WERI-Rb-1 (cell line): Measurements from ENCODE around the gene CYP19A1.

ENCODE experiments used
- DNase-seq: peaks from one replicate; pipeline ENCODE4 v3.0.0-alpha.2; 2020
- H3K27ac ChIP-seq: fragments of 250-450 bp; sonication (Bioruptor Pico); 2 replicates; pipeline ENCODE4 v1.5.1; 2020; ENCODE audit warnings: mild to moderate bottlenecking, moderate library complexity
- H3K27me3 ChIP-seq: fragments of 250-450 bp; sonication (Bioruptor Pico); 2 replicates; pipeline ENCODE4 v1.5.1; 2021; ENCODE audit warnings: mild to moderate bottlenecking, low read depth, moderate library complexity; ENCODE audit not compliant: insufficient read depth, severe bottlenecking
- H3K36me3 ChIP-seq: fragments of 250-450 bp; sonication (Bioruptor Pico); 2 replicates; pipeline ENCODE4 v1.5.1; 2020; ENCODE audit warnings: mild to moderate bottlenecking, moderate library complexity
- H3K4me3 ChIP-seq: 2 replicates; pipeline ENCODE4 v1.5.1; 2011; ENCODE audit warnings: low read depth, mild to moderate bottlenecking, control low read depth, low read length
- H3K9me3 ChIP-seq: fragments of 250-450 bp; sonication (Bioruptor Pico); 2 replicates; pipeline ENCODE4 v1.5.1; 2021; ENCODE audit warnings: mild to moderate bottlenecking, moderate library complexity; ENCODE audit not compliant: severe bottlenecking
- CTCF ChIP-seq: IDR thresholded peaks from 2 replicates; pipeline ENCODE4 v1.5.1; 2011; ENCODE audit warnings: low read depth, mild to moderate bottlenecking, control low read depth, inconsistent platforms, low read length

CYP19A1 gene

GRCh38 chr15:51186891-51187290 lies 151.5 kb downstream of the CYP19A1 start:
- no peak for DNase-seq
- H3K27ac ChIP-seq, result no peak overlapping the region
- no peaks in the 10 kb centered on the region for H3K27me3 ChIP-seq
- no peaks in the 10 kb centered on the region for H3K9me3 ChIP-seq
- no peak for TF ChIP-seq CTCF
- no peaks in the 10 kb centered on the region for H3K36me3 ChIP-seq
- H3K4me3 ChIP-seq, result no peak overlapping the region

DNA sequence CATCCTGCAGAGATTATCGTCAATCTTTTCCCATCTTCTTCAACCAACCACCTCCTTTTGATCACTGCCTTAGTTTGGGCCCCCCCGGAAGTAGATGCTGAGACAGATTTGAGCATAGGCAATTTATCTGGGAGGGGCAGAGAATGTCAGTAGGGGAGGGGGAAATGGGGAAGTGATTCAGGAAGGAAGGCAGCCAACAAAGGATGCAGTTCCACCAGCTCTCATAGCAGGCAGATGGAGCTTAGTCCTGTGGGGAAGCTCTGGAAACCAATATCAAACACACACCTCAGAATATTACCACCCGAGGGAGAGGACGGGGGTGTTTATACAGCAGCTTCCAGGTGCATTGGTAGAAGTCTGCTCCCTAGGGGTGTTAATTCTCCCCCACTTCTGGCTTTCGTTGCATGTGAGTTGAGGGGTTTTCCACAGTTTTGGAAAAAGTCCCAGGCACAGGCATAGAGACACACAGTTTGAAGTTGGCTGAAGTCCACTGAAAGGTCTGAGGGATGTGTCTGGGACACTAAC lies 152.2 kb downstream of the CYP19A1 start:
- Histone ChIP-seq H3K27me3 (no peaks in the 10 kb centered on the region), H3K4me3 (no peak overlapping the region), H3K27ac (no peak overlapping the region), H3K36me3 (no peaks in the 10 kb centered on the region), H3K9me3 (no peaks in the 10 kb centered on the region)
- no peak for TF ChIP-seq CTCF
- DNase-seq, result no peak

DNA sequence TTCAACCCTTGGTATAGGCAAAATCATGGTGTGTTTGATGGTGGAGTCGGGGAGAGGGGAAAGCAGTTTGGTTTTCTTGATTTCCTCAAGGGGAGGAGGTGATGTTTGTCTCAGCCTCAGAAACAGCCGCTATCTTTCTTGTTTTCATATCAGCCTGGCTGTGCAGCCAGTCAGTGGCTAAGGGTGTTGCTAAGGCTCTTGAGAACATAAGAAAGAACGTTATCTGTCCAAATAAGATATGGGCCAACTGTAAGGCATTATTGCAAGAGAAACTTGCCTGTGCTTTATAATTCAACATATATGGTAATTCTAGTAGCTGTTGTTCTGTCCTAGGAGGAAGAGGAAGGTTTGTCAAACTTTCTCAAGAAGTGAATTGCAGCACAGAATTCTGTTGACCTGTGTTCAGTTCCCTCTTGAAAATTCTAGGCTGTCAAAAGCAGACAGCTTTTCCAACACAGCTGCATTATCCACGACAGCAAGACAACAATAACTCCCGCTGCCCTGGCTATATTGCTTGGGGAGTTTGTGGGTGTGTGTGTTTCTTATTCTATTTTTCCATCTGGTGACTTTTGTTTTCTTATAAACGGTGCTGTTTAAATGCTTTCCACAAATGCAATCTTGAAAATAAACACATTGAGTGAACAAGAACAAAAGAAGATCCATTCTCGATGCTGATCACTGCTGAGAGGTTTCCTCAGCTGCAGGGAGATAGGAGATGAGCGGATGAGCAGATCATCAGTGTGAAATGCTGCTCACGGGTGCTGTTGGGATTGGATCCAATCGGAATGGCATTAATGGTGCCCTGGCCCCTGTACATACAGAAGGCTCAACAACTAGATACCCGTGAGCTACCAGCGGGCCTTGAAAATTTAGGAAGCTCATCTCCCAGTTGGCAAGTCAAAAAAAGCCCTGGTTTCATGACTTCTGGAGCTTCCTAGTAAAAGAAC lies 152.9 kb downstream of the CYP19A1 start:
- no peak for TF ChIP-seq CTCF
- Histone ChIP-seq H3K4me3 (no peak overlapping the region), H3K9me3 (no peaks in the 10 kb centered on the region), H3K36me3 (no peaks in the 10 kb centered on the region), H3K27me3 (no peaks in the 10 kb centered on the region), H3K27ac (no peak overlapping the region)
- no peak for DNase-seq

- no peak overlapping the region for H3K4me3 ChIP-seq
- H3K27ac ChIP-seq, result no peak overlapping the region
- no peak for TF ChIP-seq CTCF
- H3K27me3 ChIP-seq, result no peaks in the 10 kb centered on the region
- DNase-seq, result no peak
- no peaks in the 10 kb centered on the region for H3K9me3 ChIP-seq
- no peaks in the 10 kb centered on the region for H3K36me3 ChIP-seq
Measured at GRCh38 chr15:51184627-51185026, 153.8 kb downstream of the CYP19A1 start.

DNA sequence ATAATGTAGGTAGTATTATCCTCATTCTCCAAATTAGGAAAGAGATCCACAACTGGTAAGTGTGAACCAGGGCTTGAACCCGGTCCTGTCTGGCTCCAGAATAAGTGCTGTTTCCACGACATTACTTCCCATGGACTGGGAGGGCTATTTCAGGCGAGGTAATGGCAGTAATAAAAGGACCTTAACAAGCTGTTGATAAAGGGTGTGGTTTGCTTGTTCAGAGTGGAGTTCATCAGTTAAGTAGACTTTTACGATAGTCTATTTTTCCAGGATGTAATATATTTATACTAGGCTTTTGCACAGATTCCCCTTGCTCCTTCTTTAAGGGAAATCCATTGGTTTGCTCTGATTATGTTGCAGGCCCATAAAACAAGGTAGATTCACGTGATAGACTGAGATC lies 155.3 kb downstream of the CYP19A1 start:
- no peaks in the 10 kb centered on the region for H3K27me3 ChIP-seq
- no peak overlapping the region for H3K4me3 ChIP-seq
- no peaks in the 10 kb centered on the region for H3K36me3 ChIP-seq
- DNase-seq, result no peak
- no peaks in the 10 kb centered on the region for H3K9me3 ChIP-seq
- H3K27ac ChIP-seq, result no peak overlapping the region
- no peak for TF ChIP-seq CTCF
